Fibroblast of skin of abdomen (primary cell): Measurements from ENCODE around the gene TRIM10.
"Not testable (repeated sequence)": the region's sequence is repeated elsewhere in the genome, so short reads cannot be mapped to it uniquely, and the experiment has no call there.

Experiments used
- DNase-seq: peaks from one replicate; pipeline ENCODE4 v3.0.0-alpha.2; 2013

Gene TRIM10

GRCh38 chr6:30171677-30172471, 10.9 kb upstream of the TRIM10 start:
- peak; percentile 9 for DNase-seq

- DNase-seq: peak; percentile 40
Observed at GRCh38 chr6:30169658-30170614, 8.9 kb upstream of the TRIM10 start.

- no peak for DNase-seq
Observed at GRCh38 chr6:30168741-30169140, 7.7 kb upstream of the TRIM10 start.

- no peak for DNase-seq
Observed at GRCh38 chr6:30167101-30167500, 6.1 kb upstream of the TRIM10 start.

- DNase-seq: not testable (repeated sequence)
Observed at GRCh38 chr6:30165238-30165637, 4.2 kb upstream of the TRIM10 start.

GRCh38 chr6:30164714-30165113, 3.7 kb upstream of the TRIM10 start:
- DNase-seq: no peak

GRCh38 chr6:30163918-30164654, 3.1 kb upstream of the TRIM10 start:
- DNase-seq: no peak

GRCh38 chr6:30163090-30163917, 2.3 kb upstream of the TRIM10 start, which contains the start of gene TRIM15:
Gene TRIM15 (plus strand): TSS chr6:30163546. CDS start chr6:30163685, 139 bp downstream.
- DNase-seq: no peak

GRCh38 chr6:30162265-30163089, 1.5 kb upstream of the TRIM10 start:
- DNase-seq: no peak

- DNase-seq: no peak
Observed at GRCh38 chr6:30160008-30160784, 815 bp downstream of the TRIM10 start.

- DNase-seq: no peak
Observed at GRCh38 chr6:30158475-30159040, 2.5 kb downstream of the TRIM10 start.

GRCh38 chr6:30157999-30158398, 3.0 kb downstream of the TRIM10 start:
- DNase-seq: no peak

GRCh38 chr6:30157581-30157980, 3.4 kb downstream of the TRIM10 start:
- DNase-seq: no peak

GRCh38 chr6:30156774-30157173, 4.2 kb downstream of the TRIM10 start:
- no peak for DNase-seq

GRCh38 chr6:30156262-30156599, 4.8 kb downstream of the TRIM10 start:
- DNase-seq: peak; percentile 39

GRCh38 chr6:30155520-30156261, 5.3 kb downstream of the TRIM10 start:
- no peak for DNase-seq

GRCh38 chr6:30154709-30155519, 6.1 kb downstream of the TRIM10 start:
- DNase-seq: peak; percentile 79

GRCh38 chr6:30154061-30154460, 7.0 kb downstream of the TRIM10 start:
- no peak for DNase-seq
